GM10248 (cell line): ENCODE measurements around the gene CHST3.

ENCODE experiments used
- CTCF ChIA-PET: fragments of 300-600 bp; sonication (Branson Sonifier 250); formaldehyde crosslinking; extraction: SDS; loops from one replicate; lab custom pipeline; 2021; ENCODE audit warnings: antibody characterized with exemption; lab: Yijun Ruan, JAX
- POLR2A ChIA-PET: fragments of 350-650 bp; sonication (Branson Sonifier 250); formaldehyde crosslinking; extraction: SDS; loops from one replicate; lab custom pipeline; 2020; ENCODE audit warnings: antibody characterized with exemption; lab: Yijun Ruan, JAX
- DNase-seq: peaks from one replicate; pipeline ENCODE4 v3.0.0; 2012; ENCODE audit errors: extremely low spot score
- TF ChIP-seq, protein P1 (sequence below): IDR thresholded peaks from 2 replicates; pipeline ENCODE4 v1.5.1; 2012; ENCODE audit warnings: mild to moderate bottlenecking, low read depth; ENCODE audit errors: extremely low read depth, missing control alignments, control extremely low read depth

Gene CHST3

GRCh38 chr10:72025400-72025799, 61.2 kb downstream of the CHST3 start:
- ChIA-PET POLR2A (no interaction called here), CTCF (interaction anchor here (1.1 to 2.1 kb wide), 2 partner anchors 23 to 24 kb away, joined by 5 to 8 read pairs; no protein-coding TSS in a partner anchor)
- TF ChIP-seq, protein P1, sequence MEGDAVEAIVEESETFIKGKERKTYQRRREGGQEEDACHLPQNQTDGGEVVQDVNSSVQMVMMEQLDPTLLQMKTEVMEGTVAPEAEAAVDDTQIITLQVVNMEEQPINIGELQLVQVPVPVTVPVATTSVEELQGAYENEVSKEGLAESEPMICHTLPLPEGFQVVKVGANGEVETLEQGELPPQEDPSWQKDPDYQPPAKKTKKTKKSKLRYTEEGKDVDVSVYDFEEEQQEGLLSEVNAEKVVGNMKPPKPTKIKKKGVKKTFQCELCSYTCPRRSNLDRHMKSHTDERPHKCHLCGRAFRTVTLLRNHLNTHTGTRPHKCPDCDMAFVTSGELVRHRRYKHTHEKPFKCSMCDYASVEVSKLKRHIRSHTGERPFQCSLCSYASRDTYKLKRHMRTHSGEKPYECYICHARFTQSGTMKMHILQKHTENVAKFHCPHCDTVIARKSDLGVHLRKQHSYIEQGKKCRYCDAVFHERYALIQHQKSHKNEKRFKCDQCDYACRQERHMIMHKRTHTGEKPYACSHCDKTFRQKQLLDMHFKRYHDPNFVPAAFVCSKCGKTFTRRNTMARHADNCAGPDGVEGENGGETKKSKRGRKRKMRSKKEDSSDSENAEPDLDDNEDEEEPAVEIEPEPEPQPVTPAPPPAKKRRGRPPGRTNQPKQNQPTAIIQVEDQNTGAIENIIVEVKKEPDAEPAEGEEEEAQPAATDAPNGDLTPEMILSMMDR: no peak
- DNase-seq: no peak

- POLR2A ChIA-PET: no interaction called here
Observed at GRCh38 chr10:72025832-72026231, 61.6 kb downstream of the CHST3 start.

DNA sequence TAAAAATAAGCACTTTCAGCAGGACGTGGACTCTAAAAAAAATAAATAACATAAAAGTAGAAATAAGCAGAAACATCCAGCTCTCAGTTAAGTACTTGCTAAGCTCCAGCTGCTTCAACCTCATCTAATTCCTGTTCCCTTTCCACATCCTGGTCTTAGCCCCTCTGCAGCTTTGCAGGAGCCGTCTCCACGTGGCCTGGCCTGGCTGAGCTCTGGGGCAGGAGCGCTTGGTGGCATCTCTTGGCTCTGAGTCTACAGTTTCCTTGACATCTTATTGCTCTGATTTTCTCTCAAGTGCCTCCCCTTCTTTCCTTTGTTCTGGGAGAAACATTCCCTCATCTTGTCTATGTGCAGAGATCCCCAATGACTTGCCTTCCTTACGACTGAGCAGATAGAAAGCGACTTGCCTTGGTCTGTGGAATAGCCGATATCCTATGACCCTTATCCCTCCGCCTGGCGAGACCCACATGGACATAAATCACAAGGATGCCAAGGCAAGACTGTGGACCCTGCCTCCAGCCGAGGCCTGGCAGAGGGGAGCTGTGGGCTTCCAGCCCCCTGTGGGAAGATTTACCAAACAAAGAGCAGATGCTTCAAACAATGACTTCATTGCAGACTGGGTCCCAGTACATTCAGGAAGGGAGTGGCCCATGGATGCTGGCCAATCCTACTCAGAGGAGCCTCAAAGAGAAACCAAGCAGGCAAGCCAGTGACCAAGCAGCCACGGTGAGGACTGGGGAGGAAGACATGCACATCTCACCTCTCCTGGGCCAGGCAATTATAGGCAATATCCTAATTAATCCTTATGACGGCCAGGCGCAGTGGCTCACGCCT, 62.3 kb downstream of the CHST3 start:
- DNase-seq: no peak
- POLR2A ChIA-PET: no interaction called here
- TF ChIP-seq, protein P1: no peak
- CTCF ChIA-PET: interaction anchor here (1.1 kb wide), 1 partner anchor 22 kb away, joined by 8 read pairs; no protein-coding TSS in a partner anchor

More at GRCh38 chr10:72025832-72026231, 61.6 kb downstream of the CHST3 start:
- no peak for DNase-seq
- CTCF ChIA-PET: interaction anchor here (1.1 kb wide), 1 partner anchor 23 kb away, joined by 8 read pairs; no protein-coding TSS in a partner anchor
- TF ChIP-seq, protein P1: no peak

DNA sequence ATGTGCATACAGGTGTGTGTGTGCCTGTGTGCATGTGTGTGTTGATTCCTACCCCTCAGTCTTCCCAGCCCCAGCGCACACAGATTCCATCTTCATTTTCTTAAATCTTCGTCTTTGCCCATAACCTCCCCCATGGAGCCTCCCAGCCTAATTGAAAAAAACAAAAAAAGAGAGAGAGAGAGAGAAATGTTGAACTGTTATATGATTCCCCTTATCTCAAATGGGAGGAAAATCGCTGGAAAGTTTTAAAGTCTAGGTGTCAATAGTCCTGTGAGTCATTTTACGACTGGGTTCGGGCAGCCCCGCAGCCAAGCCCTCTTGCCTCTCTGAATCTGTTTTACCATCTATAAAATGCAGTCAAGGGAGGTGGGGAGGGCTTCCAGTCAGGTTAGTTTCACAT, 63.3 kb downstream of the CHST3 start:
- DNase-seq: no peak
- ChIA-PET CTCF (no interaction called here), POLR2A (no interaction called here)
- TF ChIP-seq, protein P1: no peak

DNA sequence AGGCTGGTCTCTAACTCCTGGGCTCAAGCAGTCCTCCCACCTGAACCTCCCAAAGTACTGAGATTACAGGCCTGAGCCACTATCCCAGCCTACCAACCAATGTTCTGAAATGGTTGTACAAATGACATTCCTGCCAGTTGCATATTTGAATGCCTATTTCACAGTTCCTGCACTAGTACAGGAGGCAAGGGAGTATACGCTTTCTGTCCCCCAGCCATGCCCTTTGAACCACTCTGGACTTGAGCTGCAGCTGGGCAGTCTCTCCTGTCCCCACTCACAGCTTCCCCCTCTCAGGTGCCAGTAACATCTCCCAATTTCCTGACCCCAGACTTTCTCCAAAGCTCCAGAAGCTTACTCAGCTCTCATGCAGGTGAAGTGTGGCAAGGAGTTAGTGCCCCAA, 65.2 kb downstream of the CHST3 start:
- ChIA-PET CTCF (interaction anchor here (0.8 kb wide), 1 partner anchor 19 kb away, joined by 3 read pairs; no protein-coding TSS in a partner anchor), POLR2A (interaction anchor here (0.5 kb wide), 1 partner anchor 130 kb away, joined by 4 read pairs; no protein-coding TSS in a partner anchor)
- TF ChIP-seq, protein P1: no peak
- DNase-seq: no peak

DNA sequence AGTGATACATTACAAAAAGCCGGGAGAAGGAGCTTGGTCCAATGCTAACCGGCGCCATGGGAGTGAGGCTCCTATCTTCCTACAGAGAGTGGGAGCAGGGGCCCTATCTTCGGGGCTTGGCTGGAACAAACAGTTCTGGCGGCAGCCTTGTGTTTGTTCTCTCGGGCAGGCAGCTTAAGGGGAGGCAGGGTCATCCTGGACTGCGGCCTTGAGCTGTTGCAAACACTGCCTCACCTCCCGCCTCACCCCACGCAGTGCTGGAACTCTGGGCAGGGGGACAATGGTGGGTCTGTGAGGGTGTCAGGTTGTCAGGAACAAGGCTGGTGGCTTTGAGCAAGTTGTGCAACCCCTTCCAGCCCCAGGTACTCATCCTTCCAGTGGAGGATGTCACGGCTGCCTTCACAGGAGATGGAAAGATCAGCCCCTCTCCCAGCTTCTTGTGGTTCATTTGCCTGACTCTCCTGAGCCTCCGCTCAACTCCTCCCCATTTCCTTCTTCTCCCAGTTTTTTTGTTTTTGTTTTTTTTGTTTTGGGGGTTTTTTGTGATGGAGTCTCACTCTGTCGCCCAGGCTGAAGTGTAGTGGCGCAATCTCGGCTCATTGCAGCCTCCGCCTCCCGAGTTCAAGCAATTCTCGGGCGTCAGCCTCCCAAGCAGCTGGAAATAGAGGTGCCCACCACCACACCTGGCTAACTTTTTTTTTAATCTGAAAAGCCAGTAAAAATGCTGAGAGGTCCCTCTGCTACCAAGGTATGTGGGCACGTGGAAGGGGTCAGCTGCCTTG, 66.8 kb downstream of the CHST3 start:
- POLR2A ChIA-PET: no interaction called here
- TF ChIP-seq, protein P1: no peak
- DNase-seq: no peak
- CTCF ChIA-PET: interaction anchor here (0.9 to 1.4 kb wide), 4 partner anchors 13 to 62 kb away, joined by 3 to 12 read pairs (median 3); no protein-coding TSS in a partner anchor
